ENCODE measurements around the gene CISH. TPM values are rescaled to one million over a fixed set of nuclear protein-coding genes. Genes with fewer than 3 reads are reported as not detected.
A peak's percentile ranks its signal among the peaks of the same experiment; 100 is the strongest.

Gene CISH
- total RNA-seq, 1 experiment from 2014 or later, result 0.20 TPM

- DNase-seq, result peak; percentile 51
- Histone ChIP-seq H3K27me3 (no peaks in the 10 kb centered on the region), H3K9me3 (no peaks in the 10 kb centered on the region), H3K4me3 (no peak overlapping the region), H3K36me3 (no peaks in the 10 kb centered on the region; the same call in none of the 2 replicates)
These were observed 12.4 kb upstream of the CISH start for GRCh38 chr3:50623840-50624474.

- Histone ChIP-seq H3K9me3 (no peaks in the 10 kb centered on the region), H3K4me3 (no peak overlapping the region), H3K36me3 (no peaks in the 10 kb centered on the region; the same call in 1 of the 2 replicates), H3K27me3 (no peaks in the 10 kb centered on the region)
- no peak for DNase-seq
These were observed 11.3 kb upstream of the CISH start for GRCh38 chr3:50622881-50623280.

GRCh38 chr3:50620820-50621219, 9.2 kb upstream of the CISH start:
- no peaks in the 10 kb centered on the region for H3K9me3 ChIP-seq
- H3K27me3 ChIP-seq, result no peaks in the 10 kb centered on the region
- peak; percentile 50 for DNase-seq
- H3K4me3 ChIP-seq, result no peak overlapping the region
- no peaks in the 10 kb centered on the region; the same call in 1 of the 2 replicates for H3K36me3 ChIP-seq

DNA sequence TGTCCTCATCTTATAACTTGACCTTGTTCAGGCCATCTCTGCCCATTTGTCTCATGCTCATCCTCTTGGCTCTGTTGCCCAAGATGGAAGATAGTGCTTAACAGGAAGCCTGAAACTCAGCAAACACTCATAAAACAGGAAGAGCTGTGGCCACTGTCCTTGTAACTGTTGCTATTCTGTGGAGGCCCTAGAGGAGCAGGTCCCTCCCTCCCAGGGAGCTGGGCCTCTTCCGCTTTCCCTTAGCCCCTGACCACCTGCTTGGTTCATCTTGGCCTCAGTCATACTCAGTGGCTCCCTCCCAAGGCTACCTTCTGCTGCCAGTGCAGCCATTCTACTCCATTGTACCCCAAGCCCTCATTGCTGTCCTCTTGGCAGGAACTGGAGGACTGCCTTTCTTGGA, 8.8 kb upstream of the CISH start:
- no peaks in the 10 kb centered on the region; the same call in 1 of the 2 replicates for H3K36me3 ChIP-seq
- H3K27me3 ChIP-seq, result no peaks in the 10 kb centered on the region
- no peak for DNase-seq
- H3K9me3 ChIP-seq, result no peaks in the 10 kb centered on the region
- H3K4me3 ChIP-seq, result no peak overlapping the region

DNA sequence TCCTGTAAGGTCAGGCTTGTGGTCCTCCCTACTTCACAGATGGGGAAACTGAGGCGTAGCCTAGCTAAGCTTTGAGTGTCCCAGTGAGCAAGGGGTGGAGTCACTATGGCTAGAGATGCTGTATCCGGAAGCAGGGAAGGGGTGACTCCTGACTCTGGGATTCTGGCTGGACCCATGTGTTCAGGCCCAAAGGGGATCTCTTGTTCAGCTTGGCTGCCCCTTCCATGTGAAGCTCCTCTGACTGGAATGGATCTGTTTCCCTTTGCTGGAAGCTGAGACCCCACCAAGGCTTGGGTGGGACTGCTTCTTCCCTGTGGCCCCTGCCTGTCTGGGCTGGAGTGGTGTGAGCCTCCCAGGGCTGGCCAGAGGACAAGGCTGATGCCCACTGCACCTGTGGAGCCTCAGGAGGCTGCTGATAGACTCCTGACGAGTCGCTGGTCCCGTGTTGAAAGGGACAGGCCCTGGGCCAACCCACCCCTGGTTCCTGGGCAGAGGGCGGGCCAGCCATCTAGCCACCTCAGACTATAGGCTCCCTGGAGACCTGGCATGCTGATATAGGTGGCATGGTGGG, 6.4 kb upstream of the CISH start:
- Histone ChIP-seq H3K9me3 (no peaks in the 10 kb centered on the region), H3K36me3 (no peaks in the 10 kb centered on the region), H3K4me3 (peak overlapping the region; percentile 72), H3K27me3 (no peaks in the 10 kb centered on the region)
- DNase-seq, result no peak

- H3K9me3 ChIP-seq, result no peaks in the 10 kb centered on the region
- H3K4me3 ChIP-seq, result peak within 1 kb of the TSS; percentile 72
- no peaks in the 10 kb centered on the region for H3K36me3 ChIP-seq
- H3K27me3 ChIP-seq, result no peaks in the 10 kb centered on the region
- DNase-seq, result no peak
These were observed 5.7 kb upstream of the CISH start, which contains the start of gene MAPKAPK3 for GRCh38 chr3:50617096-50617791. MAPKAPK3 (plus strand) TSS chr3:50617151; CDS start chr3:50617566, 415 bp downstream.

DNA sequence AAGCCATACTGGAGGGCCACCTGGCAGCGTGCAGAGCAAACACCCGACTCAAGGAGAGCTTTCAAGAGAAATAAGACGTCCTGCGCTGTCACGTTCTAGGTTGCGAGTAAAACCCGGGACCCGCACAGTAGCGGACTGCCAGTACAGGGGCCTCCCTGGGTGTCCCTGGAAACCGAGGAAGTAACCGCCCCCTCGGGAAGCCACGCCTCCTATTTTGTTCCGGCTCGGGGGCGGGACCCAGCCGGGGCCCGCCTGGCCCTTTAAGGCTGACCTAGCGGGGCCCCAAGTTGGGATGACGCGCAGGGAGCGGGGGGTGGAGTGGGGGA, 5.2 kb upstream of the CISH start:
- Histone ChIP-seq H3K9me3 (no peaks in the 10 kb centered on the region), H3K4me3 (peak overlapping the region; percentile 72), H3K27me3 (no peaks in the 10 kb centered on the region), H3K36me3 (no peaks in the 10 kb centered on the region)
- peak; percentile 76 for DNase-seq

- Histone ChIP-seq H3K36me3 (no peaks in the 10 kb centered on the region), H3K9me3 (no peaks in the 10 kb centered on the region), H3K4me3 (peak overlapping the region; percentile 72), H3K27me3 (no peaks in the 10 kb centered on the region)
- peak; percentile 62 for DNase-seq
These were observed 4.6 kb upstream of the CISH start for GRCh38 chr3:50616003-50616769.

DNA sequence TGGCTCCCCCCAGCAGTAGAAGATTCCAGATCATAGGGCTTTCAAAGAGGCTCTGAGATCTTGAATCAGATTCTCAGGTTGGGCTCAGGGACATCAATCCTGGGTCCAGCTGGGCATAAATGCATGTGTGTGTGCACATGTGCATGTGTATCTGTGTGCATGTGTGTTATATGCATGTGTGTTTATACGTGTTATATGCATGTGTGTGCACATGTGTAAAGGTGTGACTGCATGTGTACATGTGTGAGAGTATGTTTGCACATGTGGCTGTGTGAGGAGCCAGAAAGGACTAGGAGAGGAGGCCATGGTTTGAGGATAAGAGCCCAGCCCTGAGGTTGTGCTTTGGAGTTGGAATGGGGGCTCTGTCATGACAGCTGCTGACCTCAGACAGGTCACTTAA, 3.6 kb upstream of the CISH start:
- H3K4me3 ChIP-seq, result no peak overlapping the region
- DNase-seq, result no peak
- H3K36me3 ChIP-seq, result no peaks in the 10 kb centered on the region
- no peaks in the 10 kb centered on the region for H3K9me3 ChIP-seq
- no peaks in the 10 kb centered on the region for H3K27me3 ChIP-seq

- H3K27me3 ChIP-seq, result no peaks in the 10 kb centered on the region
- no peaks in the 10 kb centered on the region for H3K36me3 ChIP-seq
- DNase-seq, result no peak
- H3K4me3 ChIP-seq, result no peak overlapping the region
- H3K9me3 ChIP-seq, result no peaks in the 10 kb centered on the region
These were observed 1.6 kb upstream of the CISH start for GRCh38 chr3:50612970-50613846.

DNA sequence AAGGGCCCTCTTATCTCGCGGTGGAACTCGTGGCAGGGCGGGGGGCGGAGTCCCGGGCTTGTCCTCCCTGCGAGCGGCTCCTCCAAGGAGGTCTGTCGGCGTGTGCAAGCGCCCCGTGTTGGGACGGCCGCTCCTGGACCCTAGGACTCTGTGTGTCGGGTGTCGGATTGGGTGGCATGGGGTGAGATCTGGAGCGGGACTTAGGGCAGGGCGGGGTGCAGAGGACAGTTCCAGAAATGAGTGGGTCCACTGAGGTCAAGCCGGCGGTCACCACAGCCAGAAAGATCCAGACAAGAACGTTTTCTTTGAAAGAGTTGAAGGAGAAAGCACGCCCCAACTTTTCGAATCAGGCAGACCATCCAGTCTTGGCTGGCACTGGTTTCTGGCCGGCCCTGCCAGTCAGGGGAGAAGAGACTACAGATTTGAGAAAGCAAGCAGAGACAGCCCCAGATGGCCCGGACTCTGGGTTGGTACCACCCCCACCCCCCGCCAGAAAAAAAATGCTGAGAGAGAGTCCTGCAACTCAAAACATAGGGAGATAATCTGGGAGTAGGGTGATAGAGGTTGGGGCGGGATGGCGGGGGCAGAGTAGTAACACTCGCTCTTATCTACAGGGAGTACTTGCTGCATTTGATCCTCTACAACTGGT, 784 bp upstream of the CISH start:
- no peaks in the 10 kb centered on the region for H3K27me3 ChIP-seq
- H3K9me3 ChIP-seq, result no peaks in the 10 kb centered on the region
- DNase-seq, result no peak
- no peaks in the 10 kb centered on the region for H3K36me3 ChIP-seq
- H3K4me3 ChIP-seq, result peak overlapping the region; percentile 58

GRCh38 chr3:50610992-50611463, 546 bp downstream of the CISH start:
- H3K36me3 ChIP-seq, result no peaks in the 10 kb centered on the region
- peak overlapping the region; percentile 58 for H3K4me3 ChIP-seq
- no peaks in the 10 kb centered on the region for H3K27me3 ChIP-seq
- H3K9me3 ChIP-seq, result no peaks in the 10 kb centered on the region
- no peak for DNase-seq

GRCh38 chr3:50610181-50610971, 1.2 kb downstream of the CISH start:
- DNase-seq, result no peak
- Histone ChIP-seq H3K4me3 (no peak overlapping the region), H3K36me3 (no peaks in the 10 kb centered on the region), H3K9me3 (no peaks in the 10 kb centered on the region), H3K27me3 (no peaks in the 10 kb centered on the region)

GRCh38 chr3:50609763-50610085, 1.9 kb downstream of the CISH start:
- Histone ChIP-seq H3K4me3 (no peak overlapping the region), H3K27me3 (no peaks in the 10 kb centered on the region), H3K36me3 (no peaks in the 10 kb centered on the region), H3K9me3 (no peaks in the 10 kb centered on the region)
- DNase-seq, result no peak

GRCh38 chr3:50609071-50609762, 2.4 kb downstream of the CISH start:
- Histone ChIP-seq H3K4me3 (no peak overlapping the region), H3K9me3 (no peaks in the 10 kb centered on the region), H3K36me3 (no peaks in the 10 kb centered on the region), H3K27me3 (no peaks in the 10 kb centered on the region)
- DNase-seq, result no peak

All from MG63 (cell line).